ENCODE measurements around the gene IGDCC3.

DNA sequence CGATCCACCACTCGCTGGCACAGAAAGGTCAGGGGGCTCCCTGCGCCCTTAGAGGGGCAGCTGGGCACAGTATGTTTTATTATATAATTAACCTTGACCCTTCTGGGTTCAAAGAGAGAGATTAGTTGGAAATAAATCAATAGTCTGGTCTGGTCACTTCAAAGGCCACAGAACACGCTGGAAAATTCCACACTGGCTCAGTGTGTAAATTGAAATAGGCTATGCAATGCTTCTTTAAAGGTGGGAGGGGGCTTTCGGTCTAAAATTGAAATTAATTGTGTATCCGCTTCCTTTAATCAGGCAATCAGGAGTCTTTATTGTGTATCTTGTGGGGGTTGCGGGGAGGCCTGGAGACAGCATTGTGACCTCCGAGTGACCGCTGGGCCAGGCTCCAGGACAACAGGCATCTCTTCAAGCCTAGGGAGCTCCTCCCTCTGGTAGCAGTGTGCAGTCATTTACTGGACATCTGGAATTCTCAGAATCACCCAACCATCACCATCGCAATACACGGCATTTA lies 65.3 kb downstream of the IGDCC3 start:
- TF ChIP-seq, protein P1, sequence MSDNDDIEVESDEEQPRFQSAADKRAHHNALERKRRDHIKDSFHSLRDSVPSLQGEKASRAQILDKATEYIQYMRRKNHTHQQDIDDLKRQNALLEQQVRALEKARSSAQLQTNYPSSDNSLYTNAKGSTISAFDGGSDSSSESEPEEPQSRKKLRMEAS (IDR thresholded peaks at IDR 0.05; ENCODE audit: insufficient read depth, insufficient read length), result no peak
- TF ChIP-seq, protein P2, sequence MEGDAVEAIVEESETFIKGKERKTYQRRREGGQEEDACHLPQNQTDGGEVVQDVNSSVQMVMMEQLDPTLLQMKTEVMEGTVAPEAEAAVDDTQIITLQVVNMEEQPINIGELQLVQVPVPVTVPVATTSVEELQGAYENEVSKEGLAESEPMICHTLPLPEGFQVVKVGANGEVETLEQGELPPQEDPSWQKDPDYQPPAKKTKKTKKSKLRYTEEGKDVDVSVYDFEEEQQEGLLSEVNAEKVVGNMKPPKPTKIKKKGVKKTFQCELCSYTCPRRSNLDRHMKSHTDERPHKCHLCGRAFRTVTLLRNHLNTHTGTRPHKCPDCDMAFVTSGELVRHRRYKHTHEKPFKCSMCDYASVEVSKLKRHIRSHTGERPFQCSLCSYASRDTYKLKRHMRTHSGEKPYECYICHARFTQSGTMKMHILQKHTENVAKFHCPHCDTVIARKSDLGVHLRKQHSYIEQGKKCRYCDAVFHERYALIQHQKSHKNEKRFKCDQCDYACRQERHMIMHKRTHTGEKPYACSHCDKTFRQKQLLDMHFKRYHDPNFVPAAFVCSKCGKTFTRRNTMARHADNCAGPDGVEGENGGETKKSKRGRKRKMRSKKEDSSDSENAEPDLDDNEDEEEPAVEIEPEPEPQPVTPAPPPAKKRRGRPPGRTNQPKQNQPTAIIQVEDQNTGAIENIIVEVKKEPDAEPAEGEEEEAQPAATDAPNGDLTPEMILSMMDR (IDR thresholded peaks at IDR 0.05; ENCODE audit: extremely low read depth in 1 of 2, insufficient read depth in 1 of 2, low read depth in 1 of 2, low read length in 2 of 2), result no peak
- no peak for TF ChIP-seq POLR2A (IDR thresholded peaks at IDR 0.05; ENCODE audit: low read depth, low read length)
- TF ChIP-seq EZH2 (IDR thresholded peaks at IDR 0.05; ENCODE audit: borderline replicate concordance, low read depth, low read length, severe bottlenecking), result no peak
- no peak for TF ChIP-seq FOS (IDR thresholded peaks at IDR 0.05; ENCODE audit: borderline replicate concordance, insufficient read depth, low read length)
- no peak for TF ChIP-seq POLR2AphosphoS5 (IDR thresholded peaks at IDR 0.05; ENCODE audit: insufficient read depth, low read depth, low read length)
- TF ChIP-seq MYC (IDR thresholded peaks at IDR 0.05; ENCODE audit: low read depth, low read length), result no peak
- no peak for TF ChIP-seq JUN (IDR thresholded peaks at IDR 0.05; ENCODE audit: borderline replicate concordance, insufficient read depth, insufficient read length, low read depth)
